SU-DHL-6 (cell line): ENCODE results near the gene KRTAP5-8.
"Not testable (repeated sequence)": the region's sequence is repeated elsewhere in the genome, so short reads cannot be mapped to it uniquely, and the experiment has no call there.

Experiments
- H2AFZ ChIP-seq: fragments of 200-600 bp; sonication (generic); 2 replicates; pipeline ENCODE4 v1.6.1; 2014; ENCODE audit warnings: low read depth, mild to moderate bottlenecking, moderate library complexity, mixed read lengths, antibody characterized with exemption, low read length; ENCODE audit not compliant: severe bottlenecking
- H3F3A ChIP-seq: fragments of 200-600 bp; shearing (Covaris generic); 2 replicates; pipeline ENCODE4 v1.6.0; 2016; ENCODE audit warnings: antibody characterized with exemption, mild to moderate bottlenecking; ENCODE audit not compliant: insufficient read depth
- H3K27ac ChIP-seq: fragments of 200-600 bp; sonication (generic); 2 replicates; pipeline ENCODE4 v1.5.1; 2016; ENCODE audit warnings: low read depth, mild to moderate bottlenecking, low read length, moderate library complexity, mixed read lengths
- H3K27me3 ChIP-seq: fragments of 200-600 bp; sonication (generic), shearing (Covaris generic); 2 replicates; pipeline ENCODE4 v1.6.0; 2014; ENCODE audit warnings: mild to moderate bottlenecking, low read length
- H3K36me3 ChIP-seq: fragments of 200-600 bp; sonication (generic); 2 replicates; pipeline ENCODE4 v1.6.1; 2014; ENCODE audit warnings: mild to moderate bottlenecking, low read length, mixed read lengths
- H3K4me2 ChIP-seq: fragments of 300-600, 200-600 bp; shearing (Covaris generic), sonication (generic); 2 replicates; pipeline ENCODE4 v1.6.0; 2014; ENCODE audit warnings: low read length, low read depth, mild to moderate bottlenecking; ENCODE audit not compliant: poor library complexity, severe bottlenecking
- H3K4me3 ChIP-seq: fragments of 200-600 bp; sonication (generic); 2 replicates; pipeline ENCODE4 v1.5.1; 2014; ENCODE audit warnings: antibody characterized with exemption, low read length, mild to moderate bottlenecking, mixed read lengths; ENCODE audit not compliant: insufficient read depth, poor library complexity, severe bottlenecking
- H3K79me2 ChIP-seq: fragments of 200-600 bp; sonication (generic); 2 replicates; pipeline ENCODE4 v1.6.1; 2014; ENCODE audit warnings: mild to moderate bottlenecking, low read length, moderate library complexity; ENCODE audit not compliant: insufficient read depth
- H3K9ac ChIP-seq: fragments of 200-600 bp; sonication (generic); 2 replicates; pipeline ENCODE4 v1.7.0; 2014; ENCODE audit warnings: mild to moderate bottlenecking, low read length
- H3K9me2 ChIP-seq: fragments of 200-600 bp; sonication (generic); replicated peaks from 2 replicates; pipeline ENCODE4 v1.6.1; 2014; ENCODE audit warnings: low read length; ENCODE audit not compliant: insufficient read depth
- H3K9me3 ChIP-seq: fragments of 200-600 bp; sonication (generic); 2 replicates; pipeline ENCODE4 v1.6.1; 2014; ENCODE audit warnings: low read length, mixed read lengths; ENCODE audit not compliant: insufficient read depth
- H4K20me1 ChIP-seq: fragments of 200-600 bp; sonication (generic); 2 replicates; pipeline ENCODE4 v1.6.1; 2014; ENCODE audit warnings: low read depth, mild to moderate bottlenecking, antibody characterized with exemption, low read length, moderate library complexity, mixed read lengths

KRTAP5-8 gene

GRCh38 chr11:71588314-71588713 lies 50.5 kb downstream of the KRTAP5-8 start:
- not testable (repeated sequence) for H3K79me2 ChIP-seq, H3K27ac ChIP-seq, H3F3A ChIP-seq, H3K36me3 ChIP-seq, H3K9me2 ChIP-seq, H3K27me3 ChIP-seq, H3K9me3 ChIP-seq, H3K4me3 ChIP-seq, H3K4me2 ChIP-seq, H3K9ac ChIP-seq, H4K20me1 ChIP-seq, H2AFZ ChIP-seq
